Pulmonary artery endothelial cell (primary cell): ENCODE results near the gene PPP1R3A. TPM values are rescaled to one million over a fixed set of nuclear protein-coding genes. Genes with fewer than 3 reads are reported as not detected.

Experiments used
- DNase-seq: peaks from one replicate; pipeline ENCODE4 v3.0.0-alpha.2; 2011; ENCODE audit warnings: low read depth, low spot score
- total RNA-seq: library from RNA; depleted of rRNA; stranded (reverse); fragments of >200 nt; gene quantifications from 2 replicates; pipeline ENCODE4 v1.2.3, GENCODE V29; 2014

The PPP1R3A gene
- total RNA-seq, 1 donor from 2014 or later = not detected

DNA sequence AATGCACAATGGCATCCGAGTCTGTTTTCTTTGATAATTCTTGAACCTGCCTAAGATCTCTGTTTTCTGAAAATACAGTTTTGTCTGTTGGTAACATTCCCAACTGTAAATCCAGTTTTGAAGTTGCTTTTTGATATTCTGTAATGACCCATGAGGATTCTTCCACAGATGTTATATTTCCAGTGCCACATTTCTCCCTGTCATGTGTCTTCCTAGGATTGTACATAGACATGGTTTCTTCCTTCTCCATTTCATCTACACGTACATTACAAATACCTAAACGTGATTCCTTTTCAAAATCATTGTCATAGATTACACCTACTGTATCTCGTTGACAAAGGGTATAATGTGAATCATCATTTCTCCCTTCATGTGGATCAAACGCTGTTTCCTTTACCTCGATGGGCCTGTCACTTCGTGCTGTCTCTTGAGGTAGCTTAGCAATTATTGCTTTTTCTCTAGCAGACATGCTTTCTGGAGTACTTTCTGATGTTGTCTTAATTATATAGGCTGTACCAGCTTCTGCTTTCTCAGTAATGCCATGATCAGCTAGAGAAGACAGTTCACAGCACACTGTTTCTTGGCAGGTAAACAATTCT is 40.3 kb downstream of the PPP1R3A start:
- DNase-seq = no peak

DNA sequence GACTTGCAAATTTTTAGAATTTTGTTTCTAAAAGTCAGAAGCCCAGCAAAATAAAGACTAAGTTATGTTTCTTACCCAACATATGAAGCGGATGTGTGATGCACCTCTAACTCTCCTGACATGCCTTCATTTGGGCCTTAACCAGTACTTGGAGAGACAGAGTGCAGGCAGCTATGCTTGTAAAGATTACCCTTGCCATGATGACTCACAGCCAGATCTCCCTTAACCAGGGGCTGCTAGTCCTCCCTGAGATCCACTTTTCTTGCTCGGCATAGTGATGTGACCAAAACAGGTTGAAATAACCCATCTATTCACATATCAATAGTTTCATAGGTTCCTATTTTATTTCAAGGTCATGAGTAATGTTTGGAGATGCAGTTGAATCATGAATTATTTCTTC is 43.6 kb downstream of the PPP1R3A start:
- DNase-seq = no peak

DNA sequence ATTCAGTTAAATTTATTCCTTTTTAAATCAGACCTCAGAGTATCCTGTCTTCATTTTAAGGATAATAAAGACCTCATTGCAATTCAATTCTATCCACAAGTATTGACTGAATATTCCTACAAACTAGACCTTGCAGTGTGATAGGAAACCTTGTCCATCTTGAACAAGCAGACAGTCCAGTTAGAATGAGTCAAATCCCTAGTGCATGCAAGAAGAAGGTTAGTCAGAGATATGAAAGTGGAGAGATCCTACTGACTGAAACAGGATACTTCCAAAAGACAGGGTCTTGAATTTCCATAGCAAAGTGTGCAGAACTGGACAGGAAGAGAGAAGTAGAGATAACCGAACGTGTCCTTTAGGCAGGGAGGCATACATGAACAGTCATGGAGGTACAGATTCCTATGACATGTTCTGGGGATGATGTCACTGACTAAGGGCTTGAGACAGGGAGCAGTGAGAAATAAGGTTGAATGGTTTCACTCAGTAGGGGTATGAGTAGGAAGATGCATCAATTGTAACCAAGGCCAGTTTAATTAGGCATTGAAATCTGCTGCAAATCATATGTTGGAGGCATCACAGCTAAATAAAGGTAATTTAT is 45.2 kb downstream of the PPP1R3A start:
- DNase-seq = no peak

DNA sequence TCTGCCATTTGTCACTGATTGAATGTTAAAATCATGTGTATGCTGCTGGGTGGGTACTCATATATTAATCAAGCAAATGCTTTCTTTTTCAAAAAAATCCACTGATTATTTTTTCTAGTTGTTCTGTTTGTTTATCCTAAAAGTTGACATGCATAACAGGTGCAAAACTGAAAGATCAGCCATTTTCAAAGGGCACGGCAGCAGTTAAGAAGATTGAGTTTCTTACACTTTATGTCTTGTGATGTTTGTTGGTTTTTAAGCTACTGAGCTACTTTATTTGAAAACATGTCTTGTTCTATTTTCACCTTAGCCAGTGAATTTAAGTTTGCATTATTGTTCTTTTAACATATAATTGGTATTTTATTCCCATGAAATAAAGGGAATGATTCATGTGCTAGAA is 45.8 kb downstream of the PPP1R3A start:
- no peak for DNase-seq

DNA sequence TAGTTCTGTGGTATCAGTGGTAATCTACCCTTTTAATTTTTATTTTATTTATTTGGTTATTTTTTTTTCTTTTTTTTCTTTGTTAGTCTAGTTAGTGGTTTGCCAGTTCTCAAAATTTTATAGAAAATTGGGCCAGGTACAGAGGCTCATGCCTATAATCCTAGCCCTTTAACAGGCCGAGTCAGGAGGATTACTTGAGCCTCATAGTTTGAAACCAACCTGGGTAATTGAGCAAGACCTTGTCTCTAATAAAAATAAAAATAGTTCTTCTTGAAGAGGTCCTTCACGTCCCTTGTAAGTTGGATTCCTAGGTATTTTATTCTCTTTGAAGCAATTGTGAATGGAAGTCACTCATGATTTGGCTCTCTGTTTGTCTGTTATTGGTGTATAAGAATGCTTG is 51.5 kb downstream of the PPP1R3A start:
- DNase-seq = no peak

DNA sequence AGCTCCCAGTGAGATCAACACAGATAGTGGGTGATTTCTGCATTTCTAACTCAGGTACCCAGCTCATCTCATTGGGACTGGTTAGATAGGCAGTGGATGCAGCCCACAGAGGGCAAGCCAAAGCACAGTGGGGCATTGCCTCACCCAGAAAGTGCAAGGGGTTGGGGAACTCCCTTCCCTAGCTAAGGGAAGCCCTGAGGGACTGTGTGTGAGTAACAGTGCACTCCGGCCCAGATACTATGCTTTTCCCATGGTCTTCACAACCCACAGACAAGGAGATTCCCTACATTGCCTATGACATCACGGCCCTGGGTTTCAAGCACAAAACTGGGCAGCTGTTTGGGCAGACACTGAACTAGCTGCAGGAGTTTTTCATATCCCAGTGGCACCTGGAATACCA is 62.8 kb downstream of the PPP1R3A start:
- no peak for DNase-seq

DNA sequence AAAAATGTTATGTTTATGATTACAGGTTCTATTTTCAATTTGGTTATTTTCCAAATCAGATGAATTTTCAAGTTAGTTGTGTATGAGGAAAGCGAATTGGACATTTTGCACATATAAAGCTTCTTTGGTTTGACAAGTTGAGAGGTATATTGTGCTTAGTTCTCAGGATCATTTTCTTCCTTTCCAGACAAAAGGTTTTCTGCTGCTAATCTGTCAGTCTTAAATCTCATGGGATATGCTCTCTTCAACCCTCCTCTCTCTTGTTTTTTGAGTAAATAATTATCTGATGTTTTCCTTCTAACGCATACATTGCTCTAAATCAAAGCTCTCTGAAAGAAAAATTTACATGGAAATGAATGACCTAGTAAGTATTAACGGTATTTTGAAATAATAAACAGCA is 77.9 kb downstream of the PPP1R3A start:
- no peak for DNase-seq

DNA sequence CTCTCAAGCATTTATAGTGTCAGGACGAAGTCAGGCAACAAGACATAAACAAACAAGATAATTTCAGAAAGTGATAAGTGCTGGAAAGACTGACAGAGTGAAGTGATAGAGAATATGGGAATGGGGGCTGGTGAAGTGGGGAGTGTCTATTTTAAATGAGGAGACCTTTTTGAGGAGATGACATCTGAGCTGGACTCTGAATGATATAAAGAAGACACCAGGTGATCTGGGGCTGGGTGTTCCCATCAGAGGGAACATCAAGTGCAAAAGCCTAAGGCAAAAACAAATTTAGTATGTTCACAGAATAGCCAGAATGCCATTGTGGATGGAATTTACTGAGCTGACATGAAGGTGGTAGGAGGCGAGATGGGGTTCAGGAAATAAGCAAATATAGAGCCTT is 83.4 kb downstream of the PPP1R3A start:
- no peak for DNase-seq

DNA sequence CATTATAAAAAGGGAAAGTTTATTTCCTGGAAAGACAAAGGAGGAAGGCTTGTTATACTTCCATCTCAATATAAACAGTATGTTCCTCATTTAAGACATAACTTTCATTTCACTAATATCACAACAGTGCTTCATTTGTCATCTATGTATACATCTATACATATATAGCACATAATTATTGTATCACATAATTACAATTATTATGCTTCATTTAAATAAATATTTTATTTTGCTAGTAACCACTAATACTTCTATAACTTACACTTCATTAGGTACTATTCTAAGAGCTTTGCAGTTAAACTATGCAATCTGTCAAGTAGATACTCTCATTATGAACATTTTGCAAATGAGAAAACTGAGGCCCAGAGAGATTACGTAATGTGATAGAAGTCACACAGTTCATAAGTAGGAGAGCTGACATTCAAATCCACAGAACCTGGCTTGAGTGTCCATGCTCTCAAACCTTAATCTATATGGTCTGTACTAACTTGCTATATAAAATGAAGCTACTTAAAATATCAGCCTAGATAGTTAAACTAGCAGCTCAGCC is 86.5 kb downstream of the PPP1R3A start:
- no peak for DNase-seq

DNA sequence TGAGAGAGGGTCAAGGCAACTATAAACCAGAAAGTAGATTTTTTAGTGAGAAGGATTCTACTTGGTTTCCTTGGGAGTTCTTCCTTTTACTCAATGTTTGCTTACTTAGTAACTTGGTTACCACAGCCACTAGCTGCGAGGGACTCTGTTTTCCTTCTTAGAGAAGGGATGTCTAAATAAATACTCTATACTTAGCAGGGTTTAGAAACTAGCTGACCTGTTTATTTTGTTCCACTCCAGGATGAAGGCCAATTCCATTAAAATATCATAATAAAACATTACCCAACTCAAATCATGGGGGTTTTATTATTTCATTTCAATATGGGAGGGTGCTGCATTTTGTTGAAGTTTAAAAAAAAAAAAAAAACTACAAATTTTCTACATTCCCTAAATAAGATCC is 87.3 kb downstream of the PPP1R3A start:
- DNase-seq = no peak

DNA sequence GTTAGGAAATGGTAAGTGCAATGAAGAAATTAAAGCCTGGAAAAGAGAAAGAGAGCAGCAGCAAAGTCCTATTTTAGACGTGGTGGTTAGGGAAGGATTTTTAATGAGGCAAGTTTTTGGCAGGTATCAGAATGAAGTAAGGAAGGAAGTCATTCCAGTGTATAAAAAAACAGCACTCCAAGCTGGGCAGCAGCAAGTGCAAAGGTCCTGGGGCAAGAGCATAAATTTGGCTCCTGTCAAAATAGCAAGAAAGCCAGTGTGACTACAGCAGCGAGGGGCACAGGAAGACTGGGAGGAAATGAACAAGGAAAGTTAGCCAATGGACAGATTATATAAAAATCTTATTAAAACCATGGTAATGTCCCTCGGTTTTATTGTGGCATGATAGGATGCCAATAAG is 90.2 kb downstream of the PPP1R3A start:
- no peak for DNase-seq
